OCI-LY7 (cell line): ENCODE data around the gene USP21. TPM values are rescaled to one million over a fixed set of nuclear protein-coding genes. Genes with fewer than 3 reads are reported as not detected.

Source experiments
- BruUV-seq: library from RNA; stranded (reverse); fragments of 400-500 nt; replicated peaks from 2 replicates; lab custom pipeline; 2021; lab: Mats Ljungman, UMichigan
- CTCF ChIA-PET: fragments of 300-600 bp; sonication (Branson Sonifier 250); formaldehyde crosslinking; loops from one replicate; lab custom pipeline; 2022; ENCODE audit warnings: antibody characterized with exemption; ENCODE audit not compliant: unreplicated experiment; lab: Charles Lee
- POLR2A ChIA-PET: fragments of 300-600 bp; sonication (Branson Sonifier 250); formaldehyde crosslinking; loops from one replicate; lab custom pipeline; 2022; ENCODE audit warnings: antibody characterized with exemption; lab: Charles Lee
- DNase-seq: peaks from one replicate; pipeline ENCODE4 v3.0.0-alpha.2; 2015; ENCODE audit warnings: low spot score
- H2AFZ ChIP-seq: fragments of 200-600 bp; sonication (generic), shearing (Covaris generic); 2 replicates; pipeline ENCODE4 v1.6.1; 2014; ENCODE audit warnings: mild to moderate bottlenecking, antibody characterized with exemption, low read length, moderate library complexity
- H3K27ac ChIP-seq: fragments of 200-600 bp; sonication (generic); 2 replicates; pipeline ENCODE4 v1.5.1; 2014; ENCODE audit warnings: mixed run types, low read depth, mild to moderate bottlenecking, moderate library complexity, low read length, inconsistent platforms; ENCODE audit not compliant: poor library complexity, severe bottlenecking
- H3K36me3 ChIP-seq: fragments of 200-600 bp; sonication (generic); 2 replicates; pipeline ENCODE4 v1.6.1; 2014; ENCODE audit warnings: mild to moderate bottlenecking, antibody characterized with exemption, low read length, moderate library complexity, mixed read lengths; ENCODE audit not compliant: insufficient read depth
- H3K4me1 ChIP-seq: fragments of 200-600 bp; sonication (generic); 2 replicates; pipeline ENCODE4 v1.5.1; 2014; ENCODE audit warnings: mild to moderate bottlenecking, low read length; ENCODE audit not compliant: insufficient read depth, poor library complexity, severe bottlenecking
- H3K4me2 ChIP-seq: fragments of 200-600 bp; sonication (generic); 2 replicates; pipeline ENCODE4 v1.6.1; 2014; ENCODE audit warnings: mild to moderate bottlenecking, low read length
- H3K4me3 ChIP-seq: fragments of 200-600 bp; sonication (generic); 2 replicates; pipeline ENCODE4 v1.5.1; 2014; ENCODE audit warnings: mild to moderate bottlenecking, low read depth, low read length; ENCODE audit not compliant: poor library complexity, severe bottlenecking
- H3K79me2 ChIP-seq: fragments of 200-600 bp; sonication (generic); 2 replicates; pipeline ENCODE4 v1.6.1; 2016; ENCODE audit warnings: low read depth, mild to moderate bottlenecking, low read length, moderate library complexity, mixed read lengths; ENCODE audit not compliant: insufficient read depth
- H3K9me2 ChIP-seq: fragments of 200-600 bp; sonication (generic); 2 replicates; pipeline ENCODE4 v1.6.1; 2016; ENCODE audit warnings: mild to moderate bottlenecking, low read length, mixed read lengths; ENCODE audit not compliant: insufficient read depth
- H3K9me3 ChIP-seq: fragments of 200-600 bp; sonication (generic); 2 replicates; pipeline ENCODE4 v1.6.1; 2014; ENCODE audit warnings: mild to moderate bottlenecking, mixed run types, low read length, mixed read lengths
- H4K20me1 ChIP-seq: fragments of 200-600 bp; sonication (generic); 2 replicates; pipeline ENCODE4 v1.6.1; 2014; ENCODE audit warnings: mild to moderate bottlenecking, antibody characterized with exemption, low read length, moderate library complexity, mixed read lengths; ENCODE audit not compliant: insufficient read depth
- CTCF ChIP-seq: fragments of 200-600 bp; sonication (generic); conservative IDR thresholded peaks from 2 replicates; pipeline ENCODE4 v1.5.1; 2014; ENCODE audit warnings: mild to moderate bottlenecking, antibody characterized with exemption, low read length, moderate library complexity, mixed read lengths
- EZH2phosphoT487 ChIP-seq: fragments of 200-600 bp; sonication (generic); IDR thresholded peaks from 2 replicates; pipeline ENCODE4 v1.6.1; 2018; ENCODE audit warnings: low read depth, borderline replicate concordance, mild to moderate bottlenecking, mixed run types, antibody characterized with exemption, low read length, moderate library complexity, mixed read lengths
- intact Hi-C: fragments of 100-400 bp; cut with micrococcal nuclease; formaldehyde crosslinking; loops from one replicate; pipeline ENCODE4 v1.10.0; 2022; ENCODE audit not compliant: unreplicated experiment
- total RNA-seq, 2 experiments: library from RNA; depleted of rRNA in 1 of 2; stranded (reverse); fragments of >200 nt in 1 of 2; shearing (Covaris generic) in 1 of 2; gene quantifications; 2 replicates each; pipeline ENCODE4 v1.2.3, GENCODE V29; 2014 to 2022

USP21 gene
- total RNA-seq, 2 experiments from 2014 or later: 18.4 to 29.5 TPM

GRCh38 chr1:161121834-161122233 is 37.5 kb upstream of the USP21 start:
- intact Hi-C loops: no loop called here
- Histone ChIP-seq H3K9me3 (no peaks in the 10 kb centered on the region), H3K4me3 (no peak overlapping the region), H4K20me1 (peaks cover 6% of the 10 kb centered on the region; the same call in 1 of the 2 replicates), H3K27ac (no peak overlapping the region), H3K79me2 (peaks cover 19% of the 10 kb centered on the region), H3K36me3 (peaks cover 68% of the 10 kb centered on the region), H2AFZ (no peak overlapping the region), H3K4me1 (peaks cover 22% of the 10 kb centered on the region), H3K9me2 (no peaks in the 10 kb centered on the region), H3K4me2 (no peak overlapping the region)
- no peak for DNase-seq
- BruUV-seq: no TSS peak
- no peak for TF ChIP-seq CTCF
- TF ChIP-seq EZH2phosphoT487: no peak
- CTCF ChIA-PET: no interaction called here
- POLR2A ChIA-PET: interaction anchor here (1.6 kb wide), 1 partner anchor 10 kb away, joined by 10 read pairs; the partner anchor contains the start of gene DEDD

GRCh38 chr1:161122967-161123366 is 36.3 kb upstream of the USP21 start:
- intact Hi-C loops: no loop called here
- DNase-seq: no peak
- CTCF ChIA-PET: no interaction called here
- Histone ChIP-seq H3K9me3 (no peaks in the 10 kb centered on the region), H3K4me3 (no peak overlapping the region), H3K4me2 (no peak overlapping the region), H3K27ac (no peak overlapping the region), H3K36me3 (peaks cover 79% of the 10 kb centered on the region), H3K9me2 (no peaks in the 10 kb centered on the region), H3K4me1 (peaks cover 18% of the 10 kb centered on the region), H3K79me2 (peaks cover 9% of the 10 kb centered on the region; the same call in 1 of the 2 replicates), H4K20me1 (peaks cover 6% of the 10 kb centered on the region; the same call in 1 of the 2 replicates), H2AFZ (no peak overlapping the region)
- TF ChIP-seq EZH2phosphoT487 (no peak), CTCF (no peak)
- BruUV-seq: no TSS peak
- POLR2A ChIA-PET: no interaction called here

GRCh38 chr1:161127649-161128048 is 31.7 kb upstream of the USP21 start:
- no peaks in the 10 kb centered on the region for H3K9me2 ChIP-seq

More at GRCh38 chr1:161127649-161128048, 31.7 kb upstream of the USP21 start:
- no peaks in the 10 kb centered on the region for H3K9me3 ChIP-seq
- peaks cover 19% of the 10 kb centered on the region for H3K4me1 ChIP-seq
- H4K20me1 ChIP-seq: no peaks in the 10 kb centered on the region
- no peak overlapping the region for H3K27ac ChIP-seq
- BruUV-seq: no TSS peak
- H3K36me3 ChIP-seq: peaks cover 77% of the 10 kb centered on the region
- H3K4me3 ChIP-seq: no peak overlapping the region
- no peak for TF ChIP-seq EZH2phosphoT487
- no peak for TF ChIP-seq CTCF
- H3K4me2 ChIP-seq: no peak overlapping the region
- intact Hi-C loops: no loop called here
- DNase-seq: no peak
- POLR2A ChIA-PET: interaction anchor here (0.6 to 1.6 kb wide), 4 partner anchors 9 to 102 kb away, joined by 3 to 6 read pairs (median 4); no protein-coding TSS in a partner anchor
- CTCF ChIA-PET: interaction anchor here (0.6 to 0.9 kb wide), 2 partner anchors 12 to 58 kb away, joined by 3 to 6 read pairs; no protein-coding TSS in a partner anchor
- H2AFZ ChIP-seq: no peak overlapping the region
- H3K79me2 ChIP-seq: peaks cover 18% of the 10 kb centered on the region; the same call in 1 of the 2 replicates
